ENCODE measurements around the gene MTHFD1. TPM values are rescaled to one million over a fixed set of nuclear protein-coding genes. Genes with fewer than 3 reads are reported as not detected.

Gene MTHFD1
- total and polyA plus RNA-seq, 11 donors: 39.0 to 72.1 (median 57.2) TPM

- Histone ChIP-seq H3K27ac (no peak overlapping the region), H3K36me3 (peaks cover 0 to 87% (median 77%) of the 10 kb centered on the region in 9 donors), H3K4me3 (no peak overlapping the region), H3K4me1 (peaks cover 0 to 5% (median 0%) of the 10 kb centered on the region in 12 donors), H3K9me3 (no peaks in the 10 kb centered on the region), H3K27me3 (no peaks in the 10 kb centered on the region)
- no peak for DNase-seq
- 91 to 93% (median 92%) methylated on average over 3 of the region's 3 CpGs for WGBS, 4 donors
- intact Hi-C loops (cut with DNase I): no loop called here
- ATAC-seq: no peak
- TF ChIP-seq CTCF (IDR thresholded peaks at IDR 0.05) (no peak), POLR2A (IDR thresholded peaks at IDR 0.05) (no peak)
Measured at GRCh38 chr14:64416348-64416932, 28.3 kb downstream of the MTHFD1 start.

- TF ChIP-seq CTCF (IDR thresholded peaks at IDR 0.05): no peak
- no peak for TF ChIP-seq POLR2A (IDR thresholded peaks at IDR 0.05)
- Histone ChIP-seq H3K4me1 (peaks cover 0 to 5% (median 0%) of the 10 kb centered on the region in 12 donors), H3K36me3 (peaks cover 0 to 88% (median 79%) of the 10 kb centered on the region in 9 donors), H3K4me3 (no peak overlapping the region), H3K27ac (no peak overlapping the region), H3K9me3 (no peaks in the 10 kb centered on the region), H3K27me3 (no peaks in the 10 kb centered on the region)
- 90 to 96% (median 92%) methylated on average over 5 of the region's 5 CpGs for WGBS, 4 donors
- DNase-seq: no peak
- intact Hi-C loops (cut with DNase I): no loop called here
- ATAC-seq: peak in 2 of 4 donors; percentile 45 to 46
Measured at GRCh38 chr14:64417055-64417770, 29.1 kb downstream of the MTHFD1 start.

DNA sequence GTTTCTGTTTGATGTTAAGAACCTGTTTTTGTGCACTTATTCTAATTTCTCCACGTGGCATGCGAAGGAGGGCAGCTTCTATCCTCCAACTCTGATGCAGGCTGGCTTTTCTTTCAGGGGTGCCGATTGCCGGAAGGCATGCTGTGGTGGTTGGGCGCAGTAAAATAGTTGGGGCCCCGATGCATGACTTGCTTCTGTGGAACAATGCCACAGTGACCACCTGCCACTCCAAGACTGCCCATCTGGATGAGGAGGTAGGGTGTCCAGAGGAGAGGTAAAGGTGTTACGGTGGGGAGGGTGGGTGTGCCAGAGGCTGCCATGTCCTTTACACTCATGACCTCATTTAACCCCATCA, 29.6 kb downstream of the MTHFD1 start:
- TF ChIP-seq POLR2A (IDR thresholded peaks at IDR 0.05) (no peak), CTCF (IDR thresholded peaks at IDR 0.05) (no peak)
- intact Hi-C loops (cut with DNase I): no loop called here
- no peaks in the 10 kb centered on the region for H3K9me3 ChIP-seq
- no peaks in the 10 kb centered on the region for H3K27me3 ChIP-seq
- 97 to 99% (median 98%) methylated on average over 7 of the region's 7 CpGs for WGBS, 4 donors
- H3K4me3 ChIP-seq: no peak overlapping the region
- no peak for DNase-seq
- peaks cover 0 to 5% (median 0%) of the 10 kb centered on the region in 12 donors for H3K4me1 ChIP-seq
- H3K36me3 ChIP-seq: peaks cover 0 to 89% (median 83%) of the 10 kb centered on the region in 9 donors
- no peak for ATAC-seq
- no peak overlapping the region for H3K27ac ChIP-seq

GRCh38 chr14:64419003-64419402, 30.9 kb downstream of the MTHFD1 start:
- Histone ChIP-seq H3K4me3 (no peak overlapping the region), H3K27me3 (no peaks in the 10 kb centered on the region), H3K27ac (no peak overlapping the region), H3K36me3 (peaks cover 0 to 95% (median 80%) of the 10 kb centered on the region in 9 donors), H3K9me3 (no peaks in the 10 kb centered on the region), H3K4me1 (peaks cover 0 to 5% (median 0%) of the 10 kb centered on the region in 12 donors)
- no peak for TF ChIP-seq CTCF (IDR thresholded peaks at IDR 0.05)
- TF ChIP-seq POLR2A (IDR thresholded peaks at IDR 0.05): no peak
- no peak for DNase-seq
- ATAC-seq: peak in 1 of 4 donors; percentile 11
- 75 to 82% (median 79%) methylated on average over 7 of the region's 7 CpGs for WGBS, 4 donors
- intact Hi-C loops (cut with DNase I): no loop called here

Measured in heart left ventricle (tissue), 16 donors.